Measurements from ENCODE around the gene PRKACG.
"Not testable (repeated sequence)": the region's sequence is repeated elsewhere in the genome, so short reads cannot be mapped to it uniquely, and the experiment has no call there.

The PRKACG gene

DNA sequence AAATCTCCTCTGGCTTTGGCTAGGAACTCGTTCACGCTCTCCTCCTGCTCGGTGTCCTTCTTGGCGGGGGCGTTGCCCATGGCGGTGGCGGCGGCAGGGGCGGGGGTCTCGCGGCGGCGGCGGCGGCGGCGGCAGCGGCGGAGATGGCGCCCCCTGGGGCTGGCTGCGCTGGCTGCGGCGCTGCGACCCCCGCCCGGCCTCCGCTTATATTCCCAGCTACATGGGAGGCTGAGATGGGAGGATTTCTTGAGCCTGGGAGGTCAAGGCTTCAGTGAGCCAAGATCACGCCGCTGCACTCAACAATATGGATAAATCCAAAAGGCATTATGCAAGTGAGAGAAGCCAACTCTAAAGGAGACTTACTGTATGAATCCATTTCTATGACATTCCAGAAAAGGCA, at the start of gene PRKACG:
PRKACG (minus strand) TSS at position 101 of the 400 bp plus-strand sequence; CDS start at position 80, 21 bp downstream.
- Histone ChIP-seq H3K36me3 (ENCODE audit: control insufficient read depth, insufficient read depth, low read length) (no peaks in the 10 kb centered on the region), H3K4me3 (ENCODE audit: low read length) (no peak within 1 kb of the TSS), H3K9ac (ENCODE audit: low read length) (no peak within 1 kb of the TSS), H3K9me3 (ENCODE audit: control insufficient read depth, low read length) (no peaks in the 10 kb centered on the region), H3K27me3 (ENCODE audit: control insufficient read depth, insufficient read depth, low read length) (no peaks in the 10 kb centered on the region), H3K4me1 (ENCODE audit: control insufficient read depth, insufficient read depth, low read length) (no peaks in the 10 kb centered on the region)

DNA sequence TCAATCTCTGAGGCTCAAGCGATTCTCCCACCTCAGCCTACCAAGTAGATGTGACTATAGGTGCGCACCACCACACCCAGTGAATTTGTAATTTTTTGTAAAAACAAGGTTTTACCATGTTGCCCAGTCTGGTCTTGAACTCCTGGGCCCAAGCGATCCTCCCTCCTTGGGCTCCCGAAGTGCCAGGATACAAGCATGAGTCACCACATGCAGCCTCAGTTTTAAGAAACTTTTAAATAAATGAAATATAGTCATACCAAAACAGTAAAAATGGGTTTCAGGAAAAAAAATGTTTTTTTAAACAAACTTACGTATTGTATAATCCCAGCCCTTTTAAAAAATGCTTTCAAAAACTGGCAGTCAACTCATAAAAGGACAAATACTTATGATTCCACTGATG, 48.3 kb upstream of the PRKACG start:
- Histone ChIP-seq H3K4me1 (ENCODE audit: control insufficient read depth, insufficient read depth, low read length) (no peaks in the 10 kb centered on the region), H3K27me3 (ENCODE audit: control insufficient read depth, insufficient read depth, low read length) (no peaks in the 10 kb centered on the region), H3K9ac (ENCODE audit: low read length) (no peak overlapping the region), H3K36me3 (ENCODE audit: control insufficient read depth, insufficient read depth, low read length) (no peaks in the 10 kb centered on the region), H3K4me3 (ENCODE audit: low read length) (no peak overlapping the region), H3K9me3 (ENCODE audit: control insufficient read depth, low read length) (no peaks in the 10 kb centered on the region)

DNA sequence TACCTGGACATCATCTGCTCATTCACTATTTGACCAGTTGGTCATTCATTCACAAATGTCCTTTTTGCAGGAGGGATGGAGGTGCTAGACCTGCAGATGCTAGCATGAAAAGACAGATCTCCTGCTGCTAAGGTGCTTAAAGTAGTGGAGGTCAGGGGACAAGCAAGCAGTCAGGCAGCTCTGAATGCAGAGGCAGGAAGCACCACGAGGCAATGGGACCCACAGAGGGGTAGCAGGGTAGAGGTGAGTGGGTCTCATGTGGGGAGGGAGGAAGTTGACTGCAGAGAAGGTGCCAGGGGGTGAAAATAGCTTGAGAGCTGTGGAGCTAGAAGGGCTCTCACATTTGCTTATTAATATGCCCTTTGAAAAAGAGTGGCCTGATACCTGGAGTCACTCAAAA, 46.9 kb upstream of the PRKACG start:
- H3K4me1 ChIP-seq (ENCODE audit: control insufficient read depth, insufficient read depth, low read length) = no peaks in the 10 kb centered on the region
- H3K9ac ChIP-seq (ENCODE audit: low read length) = no peak overlapping the region
- no peak overlapping the region for H3K4me3 ChIP-seq (ENCODE audit: low read length)
- no peaks in the 10 kb centered on the region for H3K9me3 ChIP-seq (ENCODE audit: control insufficient read depth, low read length)
- H3K27me3 ChIP-seq (ENCODE audit: control insufficient read depth, insufficient read depth, low read length) = no peaks in the 10 kb centered on the region
- no peaks in the 10 kb centered on the region for H3K36me3 ChIP-seq (ENCODE audit: control insufficient read depth, insufficient read depth, low read length)

DNA sequence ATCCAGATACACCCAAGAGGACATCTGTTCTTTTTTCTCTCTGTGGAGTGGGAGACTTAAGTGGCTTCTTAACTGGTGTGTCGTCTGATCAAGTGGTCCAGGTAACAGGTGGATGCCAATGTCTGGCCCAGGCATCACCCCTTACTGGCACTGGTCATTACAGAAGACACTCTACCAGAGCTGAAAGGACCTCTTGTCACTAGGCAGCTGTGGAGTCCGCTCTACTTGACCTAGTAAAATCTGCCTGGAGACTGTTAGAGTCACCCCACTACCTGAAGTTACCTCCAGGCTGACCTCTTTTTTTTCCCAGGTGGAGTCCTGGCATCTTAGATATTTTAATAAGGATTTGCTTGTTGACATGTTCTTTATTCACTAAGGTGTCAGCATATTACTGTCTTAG, 44.2 kb upstream of the PRKACG start:
- no peaks in the 10 kb centered on the region for H3K9me3 ChIP-seq (ENCODE audit: control insufficient read depth, low read length)
- no peak overlapping the region for H3K4me3 ChIP-seq (ENCODE audit: low read length)
- no peaks in the 10 kb centered on the region for H3K36me3 ChIP-seq (ENCODE audit: control insufficient read depth, insufficient read depth, low read length)
- no peak overlapping the region for H3K9ac ChIP-seq (ENCODE audit: low read length)
- H3K27me3 ChIP-seq (ENCODE audit: control insufficient read depth, insufficient read depth, low read length) = no peaks in the 10 kb centered on the region
- H3K4me1 ChIP-seq (ENCODE audit: control insufficient read depth, insufficient read depth, low read length) = peaks cover 11% of the 10 kb centered on the region

DNA sequence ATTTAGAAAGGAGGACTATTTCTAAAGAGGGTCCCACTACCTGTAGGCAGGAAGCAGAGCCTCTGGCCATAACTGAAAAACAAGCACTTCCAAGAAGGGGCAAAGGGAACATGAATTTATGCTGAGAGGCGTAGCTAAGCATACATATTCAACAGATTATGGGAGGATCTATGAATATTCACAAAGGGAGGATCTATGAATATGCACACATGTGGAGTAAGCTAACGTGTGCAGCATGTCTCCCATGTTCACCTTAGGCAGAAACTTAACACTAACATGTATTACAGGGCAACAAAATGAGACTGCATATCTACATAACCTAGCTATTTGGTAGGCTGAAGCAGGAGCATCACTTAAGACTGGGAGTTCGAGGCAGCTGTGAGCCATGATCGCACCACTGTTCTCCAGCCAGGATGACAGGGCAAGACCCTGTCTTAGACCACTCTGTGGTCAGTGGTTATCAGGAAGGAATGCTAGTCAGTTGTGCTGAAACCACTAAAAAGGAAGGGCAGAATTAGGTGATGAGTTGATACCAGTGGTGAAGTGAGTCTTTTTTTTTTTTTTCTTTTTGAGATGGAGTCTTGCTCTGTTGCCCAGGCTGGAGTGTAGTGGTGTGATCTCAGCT, 42.4 kb upstream of the PRKACG start:
- no peaks in the 10 kb centered on the region for H3K27me3 ChIP-seq (ENCODE audit: control insufficient read depth, insufficient read depth, low read length)
- no peak overlapping the region for H3K9ac ChIP-seq (ENCODE audit: low read length)
- H3K4me1 ChIP-seq (ENCODE audit: control insufficient read depth, insufficient read depth, low read length) = peaks cover 11% of the 10 kb centered on the region
- no peaks in the 10 kb centered on the region for H3K9me3 ChIP-seq (ENCODE audit: control insufficient read depth, low read length)
- H3K36me3 ChIP-seq (ENCODE audit: control insufficient read depth, insufficient read depth, low read length) = no peaks in the 10 kb centered on the region
- no peak overlapping the region for H3K4me3 ChIP-seq (ENCODE audit: low read length)

DNA sequence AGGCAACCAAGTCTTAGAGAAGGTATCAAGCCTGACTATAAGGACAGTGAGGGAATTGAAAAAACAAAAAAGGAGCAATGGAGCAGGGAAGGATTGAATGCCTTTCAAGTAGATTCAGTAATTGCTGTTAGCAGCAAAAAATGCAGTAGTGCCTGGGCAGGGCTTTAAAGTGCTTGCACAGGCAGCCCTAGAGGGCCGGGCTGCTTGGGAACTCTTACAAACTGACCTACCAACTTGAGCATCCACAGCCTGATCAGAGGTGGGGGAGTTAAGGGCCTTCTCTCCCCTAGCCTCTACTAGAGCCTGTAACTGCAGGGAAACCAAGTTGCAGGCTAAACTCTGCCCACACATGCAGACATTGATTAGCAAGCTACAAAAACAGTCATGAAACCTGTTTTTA, 41.1 kb upstream of the PRKACG start:
- Histone ChIP-seq H3K4me3 (ENCODE audit: low read length) (no peak overlapping the region), H3K36me3 (ENCODE audit: control insufficient read depth, insufficient read depth, low read length) (no peaks in the 10 kb centered on the region), H3K27me3 (ENCODE audit: control insufficient read depth, insufficient read depth, low read length) (no peaks in the 10 kb centered on the region), H3K9me3 (ENCODE audit: control insufficient read depth, low read length) (no peaks in the 10 kb centered on the region), H3K4me1 (ENCODE audit: control insufficient read depth, insufficient read depth, low read length) (peaks cover 11% of the 10 kb centered on the region), H3K9ac (ENCODE audit: low read length) (no peak overlapping the region)

DNA sequence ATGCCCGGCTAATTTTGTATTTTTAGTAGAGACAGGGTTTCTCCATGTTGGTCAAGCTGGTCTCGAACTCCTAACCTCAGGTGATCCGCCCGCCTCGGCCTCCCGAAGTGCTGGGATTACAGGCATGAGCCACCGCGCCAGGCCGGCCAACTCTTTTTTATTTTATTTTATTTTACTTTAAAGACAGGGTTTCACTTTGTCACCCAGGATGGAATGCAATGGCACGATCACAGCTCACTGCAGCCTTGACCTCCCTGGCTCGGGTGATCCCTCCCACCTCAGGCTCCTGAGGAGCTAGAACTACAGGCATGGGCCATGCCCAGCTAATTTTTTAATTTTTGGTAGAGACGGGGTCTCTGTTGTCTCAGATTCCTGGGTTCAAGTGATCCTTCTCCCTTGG, 37.0 kb upstream of the PRKACG start:
- not testable (repeated sequence) for H3K4me3 ChIP-seq (ENCODE audit: low read length); H3K9ac ChIP-seq (ENCODE audit: low read length); H3K36me3 ChIP-seq (ENCODE audit: control insufficient read depth, insufficient read depth, low read length); H3K27me3 ChIP-seq (ENCODE audit: control insufficient read depth, insufficient read depth, low read length); H3K9me3 ChIP-seq (ENCODE audit: control insufficient read depth, low read length)
- peaks cover 11% of the 10 kb centered on the region for H3K4me1 ChIP-seq (ENCODE audit: control insufficient read depth, insufficient read depth, low read length)

DNA sequence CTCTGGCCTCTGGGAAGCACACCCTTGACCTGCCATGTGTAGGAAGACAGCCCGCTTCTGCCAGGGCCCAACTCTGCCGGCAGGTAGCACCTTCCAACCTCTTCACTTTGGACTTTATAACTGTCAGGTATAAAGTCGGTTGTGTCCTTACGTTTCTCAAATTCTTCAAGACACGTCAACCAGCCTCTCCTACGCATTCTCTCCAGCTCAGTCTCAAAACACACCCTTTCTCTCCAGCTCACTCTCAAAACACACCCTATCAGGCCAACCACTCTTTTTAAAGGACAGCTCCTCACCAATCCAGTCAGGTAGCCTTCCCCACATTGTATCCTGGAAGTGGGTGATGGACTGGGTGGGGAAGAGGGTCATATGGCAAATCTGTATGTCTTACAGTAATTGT, 35.2 kb upstream of the PRKACG start:
- Histone ChIP-seq H3K9me3 (ENCODE audit: control insufficient read depth, low read length) (no peaks in the 10 kb centered on the region), H3K27me3 (ENCODE audit: control insufficient read depth, insufficient read depth, low read length) (no peaks in the 10 kb centered on the region), H3K9ac (ENCODE audit: low read length) (no peak overlapping the region), H3K36me3 (ENCODE audit: control insufficient read depth, insufficient read depth, low read length) (no peaks in the 10 kb centered on the region), H3K4me3 (ENCODE audit: low read length) (no peak overlapping the region), H3K4me1 (ENCODE audit: control insufficient read depth, insufficient read depth, low read length) (peaks cover 9% of the 10 kb centered on the region)

DNA sequence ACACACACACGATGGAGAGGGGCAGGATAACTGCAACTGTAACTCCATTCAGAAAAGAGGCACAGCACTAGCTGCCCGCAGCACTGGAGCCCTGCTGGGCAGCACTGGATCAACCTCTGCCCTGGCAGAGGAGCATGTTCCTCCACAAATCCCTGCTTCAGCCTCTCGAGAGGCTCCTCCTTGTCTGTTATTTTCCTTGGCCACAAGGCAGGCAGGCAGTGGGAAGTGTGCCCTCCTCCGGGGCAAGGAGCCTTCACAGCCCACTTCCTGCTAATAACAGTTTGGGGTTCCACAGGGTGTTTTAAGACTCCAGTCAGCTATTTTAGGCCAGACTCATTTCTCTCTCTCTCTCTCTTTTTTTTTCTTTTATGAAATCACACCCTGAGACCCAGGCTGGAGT, 33.5 kb upstream of the PRKACG start:
- no peaks in the 10 kb centered on the region for H3K27me3 ChIP-seq (ENCODE audit: control insufficient read depth, insufficient read depth, low read length)
- no peak overlapping the region for H3K9ac ChIP-seq (ENCODE audit: low read length)
- H3K9me3 ChIP-seq (ENCODE audit: control insufficient read depth, low read length) = no peaks in the 10 kb centered on the region
- no peak overlapping the region for H3K4me3 ChIP-seq (ENCODE audit: low read length)
- no peaks in the 10 kb centered on the region for H3K36me3 ChIP-seq (ENCODE audit: control insufficient read depth, insufficient read depth, low read length)
- H3K4me1 ChIP-seq (ENCODE audit: control insufficient read depth, insufficient read depth, low read length) = peaks cover 7% of the 10 kb centered on the region

DNA sequence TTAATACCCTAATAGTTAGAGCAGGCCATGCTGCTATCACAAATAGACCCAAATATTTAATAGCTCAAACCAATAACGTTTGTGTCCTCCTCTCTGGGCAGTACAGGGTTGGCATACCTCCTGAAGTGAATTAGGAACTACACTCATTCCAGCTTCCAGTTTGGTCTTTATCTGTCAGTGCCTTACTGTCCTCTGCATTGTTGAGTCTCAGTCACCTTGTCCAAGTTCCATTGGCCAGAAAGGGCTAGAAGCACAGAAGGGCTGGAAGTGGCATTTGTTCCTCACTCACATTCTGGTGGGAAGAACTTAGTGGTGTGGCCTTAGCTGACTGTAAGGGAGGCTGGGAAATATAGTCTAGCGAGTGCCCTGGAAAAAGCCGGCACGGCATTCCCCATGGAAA, 32.8 kb upstream of the PRKACG start:
- Histone ChIP-seq H3K9me3 (ENCODE audit: control insufficient read depth, low read length) (no peaks in the 10 kb centered on the region), H3K4me3 (ENCODE audit: low read length) (no peak overlapping the region), H3K4me1 (ENCODE audit: control insufficient read depth, insufficient read depth, low read length) (peaks cover 7% of the 10 kb centered on the region), H3K36me3 (ENCODE audit: control insufficient read depth, insufficient read depth, low read length) (no peaks in the 10 kb centered on the region), H3K9ac (ENCODE audit: low read length) (no peak overlapping the region), H3K27me3 (ENCODE audit: control insufficient read depth, insufficient read depth, low read length) (no peaks in the 10 kb centered on the region)

DNA sequence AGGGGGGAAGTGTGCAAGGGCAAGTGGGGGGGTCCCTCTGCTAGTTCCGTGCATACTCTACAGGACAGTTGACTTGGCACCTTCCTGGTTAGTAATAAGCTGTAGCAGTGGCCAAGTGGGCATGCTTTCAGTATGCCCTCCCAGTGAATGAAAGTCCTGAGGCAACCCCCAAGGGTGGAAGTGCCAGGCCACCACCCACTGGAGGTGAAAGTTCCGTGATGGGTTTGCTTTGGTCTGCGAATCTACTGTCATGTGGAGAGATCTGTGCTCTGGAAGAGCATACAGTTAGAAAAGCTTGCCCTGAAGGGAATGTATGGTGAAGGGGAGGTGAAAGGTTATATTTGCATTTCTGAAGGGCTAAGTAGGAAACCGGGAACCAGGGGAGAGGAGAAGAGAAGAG, 31.9 kb upstream of the PRKACG start:
- Histone ChIP-seq H3K9ac (ENCODE audit: low read length) (no peak overlapping the region), H3K4me3 (ENCODE audit: low read length) (no peak overlapping the region), H3K36me3 (ENCODE audit: control insufficient read depth, insufficient read depth, low read length) (no peaks in the 10 kb centered on the region), H3K27me3 (ENCODE audit: control insufficient read depth, insufficient read depth, low read length) (no peaks in the 10 kb centered on the region), H3K4me1 (ENCODE audit: control insufficient read depth, insufficient read depth, low read length) (peaks cover 7% of the 10 kb centered on the region), H3K9me3 (ENCODE audit: control insufficient read depth, low read length) (no peaks in the 10 kb centered on the region)

DNA sequence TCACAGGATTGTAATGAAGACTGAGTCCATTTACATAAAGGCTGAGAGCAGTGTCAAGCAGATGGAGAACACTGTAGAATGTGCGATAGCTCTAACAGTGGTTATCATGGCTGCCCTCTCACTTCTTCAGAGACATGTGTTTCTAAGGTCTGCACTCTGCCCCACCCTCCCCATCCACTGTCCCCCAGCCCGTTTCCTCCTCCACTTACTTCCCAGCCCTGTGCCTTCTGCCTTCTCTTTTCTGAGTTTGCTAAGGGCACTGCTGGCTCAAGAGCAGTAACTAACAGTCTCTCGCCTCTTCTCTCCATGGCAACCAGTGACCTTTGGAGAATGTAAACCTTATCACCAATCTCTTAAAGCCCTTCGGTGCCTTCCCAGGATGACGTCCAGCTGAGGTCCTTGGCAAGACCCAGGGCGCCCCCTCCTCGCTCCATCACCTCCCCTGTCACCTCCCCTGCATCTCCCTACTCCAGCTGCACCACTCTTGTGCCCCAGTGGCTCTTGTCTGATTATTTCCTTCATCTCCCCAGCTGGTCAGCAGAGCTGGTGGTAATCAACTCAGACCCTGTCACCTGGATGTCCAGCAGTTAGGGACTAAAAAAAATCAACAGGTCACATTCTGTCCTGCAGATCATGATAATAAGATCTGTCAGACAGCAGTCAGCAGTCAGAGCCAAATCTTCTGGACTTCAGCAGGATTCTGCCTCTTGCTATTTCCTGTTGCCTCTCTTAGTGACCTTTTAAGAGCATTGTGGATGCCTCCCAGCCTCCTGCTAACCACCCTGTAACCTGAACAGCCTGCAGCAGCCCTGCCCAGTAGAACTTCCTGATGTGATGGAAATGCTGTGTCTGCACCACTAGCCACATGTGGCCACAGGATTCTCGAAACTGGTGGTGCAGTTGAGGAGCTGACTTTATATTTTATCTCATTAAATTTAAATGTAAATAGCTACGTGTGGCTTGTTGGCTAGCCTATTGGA, 30.6 kb upstream of the PRKACG start:
- H3K36me3 ChIP-seq (ENCODE audit: control insufficient read depth, insufficient read depth, low read length) = no peaks in the 10 kb centered on the region
- H3K4me1 ChIP-seq (ENCODE audit: control insufficient read depth, insufficient read depth, low read length) = peaks cover 7% of the 10 kb centered on the region
- no peaks in the 10 kb centered on the region for H3K9me3 ChIP-seq (ENCODE audit: control insufficient read depth, low read length)
- no peak overlapping the region for H3K4me3 ChIP-seq (ENCODE audit: low read length)
- H3K27me3 ChIP-seq (ENCODE audit: control insufficient read depth, insufficient read depth, low read length) = no peaks in the 10 kb centered on the region
- no peak overlapping the region for H3K9ac ChIP-seq (ENCODE audit: low read length)

Data from mucosa of stomach (tissue), 1 donor.